ENCODE data around the gene SKIC8.

Gene SKIC8

GRCh38 chr15:78292219-78292618, 7.2 kb downstream of the SKIC8 start:
- Histone ChIP-seq H3K9me3 (ENCODE audit: control insufficient read depth, low read length) (no peaks in the 10 kb centered on the region), H3K27me3 (replicated peaks; ENCODE audit: control insufficient read depth, insufficient read depth, low read length, poor library complexity, severe bottlenecking) (no peaks in the 10 kb centered on the region), H3K27ac (ENCODE audit: insufficient read depth, low read length, poor library complexity, severe bottlenecking) (no peak overlapping the region), H3K4me3 (ENCODE audit: insufficient read depth, low read depth, low read length, poor library complexity, severe bottlenecking) (no peak overlapping the region), H3K36me3 (ENCODE audit: control insufficient read depth, insufficient read depth, low read length) (peaks cover 38% of the 10 kb centered on the region), H3K4me1 (ENCODE audit: control insufficient read depth, insufficient read depth, low read length, poor library complexity, severe bottlenecking) (no peaks in the 10 kb centered on the region)
- no peak for DNase-seq

GRCh38 chr15:78291698-78292097, 7.7 kb downstream of the SKIC8 start:
- Histone ChIP-seq H3K27ac (ENCODE audit: insufficient read depth, low read length, poor library complexity, severe bottlenecking) (no peak overlapping the region), H3K27me3 (replicated peaks; ENCODE audit: control insufficient read depth, insufficient read depth, low read length, poor library complexity, severe bottlenecking) (no peaks in the 10 kb centered on the region), H3K9me3 (ENCODE audit: control insufficient read depth, low read length) (no peaks in the 10 kb centered on the region), H3K4me1 (ENCODE audit: control insufficient read depth, insufficient read depth, low read length, poor library complexity, severe bottlenecking) (no peaks in the 10 kb centered on the region), H3K4me3 (ENCODE audit: insufficient read depth, low read depth, low read length, poor library complexity, severe bottlenecking) (no peak overlapping the region), H3K36me3 (ENCODE audit: control insufficient read depth, insufficient read depth, low read length) (peaks cover 43% of the 10 kb centered on the region)
- DNase-seq, result no peak

GRCh38 chr15:78291052-78291451, 8.4 kb downstream of the SKIC8 start:
- peaks cover 46% of the 10 kb centered on the region for H3K36me3 ChIP-seq (ENCODE audit: control insufficient read depth, insufficient read depth, low read length)
- H3K4me1 ChIP-seq (ENCODE audit: control insufficient read depth, insufficient read depth, low read length, poor library complexity, severe bottlenecking), result no peaks in the 10 kb centered on the region
- no peak overlapping the region for H3K27ac ChIP-seq (ENCODE audit: insufficient read depth, low read length, poor library complexity, severe bottlenecking)
- no peaks in the 10 kb centered on the region for H3K9me3 ChIP-seq (ENCODE audit: control insufficient read depth, low read length)
- no peaks in the 10 kb centered on the region for H3K27me3 ChIP-seq (replicated peaks; ENCODE audit: control insufficient read depth, insufficient read depth, low read length, poor library complexity, severe bottlenecking)
- H3K4me3 ChIP-seq (ENCODE audit: insufficient read depth, low read depth, low read length, poor library complexity, severe bottlenecking), result no peak overlapping the region
- DNase-seq, result no peak

- no peak for DNase-seq
- Histone ChIP-seq H3K4me1 (ENCODE audit: control insufficient read depth, insufficient read depth, low read length, poor library complexity, severe bottlenecking) (no peaks in the 10 kb centered on the region), H3K27me3 (replicated peaks; ENCODE audit: control insufficient read depth, insufficient read depth, low read length, poor library complexity, severe bottlenecking) (no peaks in the 10 kb centered on the region), H3K9me3 (ENCODE audit: control insufficient read depth, low read length) (no peaks in the 10 kb centered on the region), H3K4me3 (ENCODE audit: insufficient read depth, low read depth, low read length, poor library complexity, severe bottlenecking) (no peak overlapping the region), H3K27ac (ENCODE audit: insufficient read depth, low read length, poor library complexity, severe bottlenecking) (no peak overlapping the region), H3K36me3 (ENCODE audit: control insufficient read depth, insufficient read depth, low read length) (peaks cover 48% of the 10 kb centered on the region)
Observed at GRCh38 chr15:78290222-78290621, 9.2 kb downstream of the SKIC8 start.

DNA sequence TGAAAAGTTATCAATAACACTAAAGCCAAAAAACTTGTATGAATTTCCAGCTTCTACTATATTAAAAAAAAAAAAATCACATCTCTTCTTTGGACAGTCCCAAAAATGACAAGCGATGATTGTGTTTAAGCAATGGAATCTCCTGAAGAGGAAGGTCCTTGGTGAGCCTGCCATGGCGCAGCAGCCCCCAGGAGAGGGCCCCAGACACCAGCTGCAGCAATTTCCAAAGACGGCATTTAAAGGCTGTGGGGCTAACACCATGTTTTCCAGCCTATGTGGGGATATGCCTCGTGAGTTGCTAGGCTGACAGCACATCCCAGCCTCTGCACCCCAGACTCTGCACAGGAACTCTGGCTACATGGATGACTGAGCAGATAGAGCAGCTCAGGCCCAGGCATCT, 14.7 kb downstream of the SKIC8 start:
- H3K36me3 ChIP-seq (ENCODE audit: control insufficient read depth, insufficient read depth, low read length), result peaks cover 65% of the 10 kb centered on the region

DNA sequence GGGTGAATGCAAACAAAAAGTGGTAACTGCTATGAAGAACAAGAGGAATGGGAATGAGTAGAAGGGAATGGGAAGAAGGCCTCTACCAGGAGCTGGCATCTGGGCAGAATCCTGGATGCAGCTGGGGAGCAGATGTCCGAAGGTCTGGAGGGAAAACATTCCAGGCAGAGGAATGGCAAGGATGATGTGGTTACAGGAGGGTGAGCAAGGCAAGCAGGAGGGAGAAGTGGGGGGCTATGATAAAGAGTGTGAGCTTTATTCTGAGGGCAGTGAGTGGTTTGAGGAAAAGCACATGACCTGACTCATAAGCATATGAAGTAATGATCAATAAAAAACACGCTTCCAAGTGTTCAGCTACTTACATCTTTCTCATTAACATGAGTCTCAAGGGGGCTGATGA, 17.1 kb downstream of the SKIC8 start:
- no peak for DNase-seq
- Histone ChIP-seq H3K4me1 (ENCODE audit: control insufficient read depth, insufficient read depth, low read length, poor library complexity, severe bottlenecking) (no peaks in the 10 kb centered on the region), H3K4me3 (ENCODE audit: insufficient read depth, low read depth, low read length, poor library complexity, severe bottlenecking) (no peak overlapping the region), H3K9me3 (ENCODE audit: control insufficient read depth, low read length) (no peaks in the 10 kb centered on the region), H3K27ac (ENCODE audit: insufficient read depth, low read length, poor library complexity, severe bottlenecking) (no peak overlapping the region), H3K36me3 (ENCODE audit: control insufficient read depth, insufficient read depth, low read length) (peaks cover 47% of the 10 kb centered on the region), H3K27me3 (replicated peaks; ENCODE audit: control insufficient read depth, insufficient read depth, low read length, poor library complexity, severe bottlenecking) (no peaks in the 10 kb centered on the region)

More for the DNA sequence above, 14.7 kb downstream of the SKIC8 start:
- Histone ChIP-seq H3K27ac (ENCODE audit: insufficient read depth, low read length, poor library complexity, severe bottlenecking) (no peak overlapping the region), H3K9me3 (ENCODE audit: control insufficient read depth, low read length) (no peaks in the 10 kb centered on the region), H3K27me3 (replicated peaks; ENCODE audit: control insufficient read depth, insufficient read depth, low read length, poor library complexity, severe bottlenecking) (no peaks in the 10 kb centered on the region), H3K4me3 (ENCODE audit: insufficient read depth, low read depth, low read length, poor library complexity, severe bottlenecking) (no peak overlapping the region), H3K4me1 (ENCODE audit: control insufficient read depth, insufficient read depth, low read length, poor library complexity, severe bottlenecking) (no peaks in the 10 kb centered on the region)
- no peak for DNase-seq

DNA sequence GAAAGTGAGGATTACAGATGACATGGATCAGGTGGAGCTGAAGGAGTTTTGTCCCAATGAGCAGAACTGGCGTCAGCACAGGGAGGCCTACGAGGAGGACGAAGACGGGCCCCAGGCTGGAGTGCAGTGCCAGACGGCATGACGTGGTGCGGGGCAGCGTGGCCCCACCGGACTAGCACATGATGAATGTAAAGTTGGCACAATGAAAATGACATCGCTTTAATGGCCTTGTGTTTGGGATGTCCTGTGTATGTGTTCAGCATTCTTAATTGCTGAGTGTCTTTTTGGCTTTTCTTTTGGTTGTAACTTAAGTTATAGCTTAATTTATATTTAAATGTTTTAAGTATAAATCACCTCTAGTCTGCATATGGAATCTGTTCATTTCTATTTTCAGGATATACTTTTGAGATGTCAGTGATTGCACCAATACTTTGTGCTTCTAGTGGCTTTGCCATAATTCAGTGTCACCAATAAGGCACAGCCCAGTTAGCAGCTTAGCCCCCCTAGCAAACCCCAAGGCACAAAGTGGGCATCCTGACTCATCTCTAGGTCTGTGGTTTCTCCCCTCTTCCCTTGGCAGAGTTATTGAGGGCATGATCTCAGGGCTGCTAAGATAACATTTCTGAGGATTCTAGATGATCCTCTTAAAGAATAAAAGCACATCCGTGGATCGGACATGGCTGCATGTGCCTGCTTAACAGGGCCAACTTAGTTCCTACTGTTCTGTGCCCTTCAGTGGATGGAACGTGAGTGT, 18.9 kb downstream of the SKIC8 start:
- Histone ChIP-seq H3K9me3 (ENCODE audit: control insufficient read depth, low read length) (no peaks in the 10 kb centered on the region), H3K36me3 (ENCODE audit: control insufficient read depth, insufficient read depth, low read length) (peaks cover 38% of the 10 kb centered on the region), H3K4me3 (ENCODE audit: insufficient read depth, low read depth, low read length, poor library complexity, severe bottlenecking) (no peak overlapping the region), H3K4me1 (ENCODE audit: control insufficient read depth, insufficient read depth, low read length, poor library complexity, severe bottlenecking) (no peaks in the 10 kb centered on the region), H3K27me3 (replicated peaks; ENCODE audit: control insufficient read depth, insufficient read depth, low read length, poor library complexity, severe bottlenecking) (no peaks in the 10 kb centered on the region), H3K27ac (ENCODE audit: insufficient read depth, low read length, poor library complexity, severe bottlenecking) (no peak overlapping the region)
- DNase-seq, result no peak

DNA sequence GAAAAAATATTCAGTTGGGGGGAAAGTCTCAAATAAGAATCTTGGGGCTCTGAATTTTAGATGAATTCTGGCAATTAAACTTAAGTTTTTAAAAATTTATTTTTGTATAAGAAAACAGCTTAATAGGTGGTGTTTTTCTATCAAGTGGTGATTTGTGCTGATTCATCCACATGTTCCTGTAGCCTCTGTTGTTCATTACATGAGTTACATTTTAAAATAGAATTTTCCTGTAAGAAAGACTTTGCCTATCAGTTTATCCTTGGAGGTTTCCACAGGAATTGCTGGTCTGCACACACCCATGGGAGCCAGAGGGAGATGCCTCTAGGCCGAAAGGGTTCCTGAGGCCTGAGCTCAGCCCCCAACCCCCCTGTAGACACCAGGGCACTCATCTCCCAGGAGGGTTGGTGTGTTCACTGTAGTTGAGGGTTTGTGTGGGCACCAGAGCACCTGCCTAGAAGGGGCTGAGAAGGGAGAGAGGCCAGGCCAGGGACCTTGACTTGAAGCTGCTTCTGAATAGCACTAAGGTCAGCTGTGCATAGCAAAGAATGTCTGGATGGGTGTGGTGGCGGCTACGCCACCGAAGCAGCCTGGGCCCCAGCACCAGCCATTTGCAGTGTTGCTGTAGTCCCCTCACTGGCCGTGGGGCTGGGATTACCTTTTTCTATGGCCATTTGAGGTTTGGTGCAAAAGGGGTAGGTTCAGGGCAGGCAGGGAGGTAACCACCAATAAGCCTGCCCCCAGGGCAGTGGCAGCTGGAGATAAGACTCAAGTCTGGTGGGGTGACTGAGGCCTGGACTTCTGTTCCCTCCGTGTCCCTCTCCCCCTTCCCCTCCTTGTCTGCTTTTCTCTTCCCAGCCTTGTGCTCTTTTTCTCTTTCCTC, 23.1 kb downstream of the SKIC8 start:
- Histone ChIP-seq H3K27me3 (replicated peaks; ENCODE audit: control insufficient read depth, insufficient read depth, low read length, poor library complexity, severe bottlenecking) (no peaks in the 10 kb centered on the region), H3K4me3 (ENCODE audit: insufficient read depth, low read depth, low read length, poor library complexity, severe bottlenecking) (no peak overlapping the region), H3K4me1 (ENCODE audit: control insufficient read depth, insufficient read depth, low read length, poor library complexity, severe bottlenecking) (no peaks in the 10 kb centered on the region), H3K27ac (ENCODE audit: insufficient read depth, low read length, poor library complexity, severe bottlenecking) (no peak overlapping the region), H3K36me3 (ENCODE audit: control insufficient read depth, insufficient read depth, low read length) (peaks cover 38% of the 10 kb centered on the region), H3K9me3 (ENCODE audit: control insufficient read depth, low read length) (no peaks in the 10 kb centered on the region)
- no peak for DNase-seq

DNA sequence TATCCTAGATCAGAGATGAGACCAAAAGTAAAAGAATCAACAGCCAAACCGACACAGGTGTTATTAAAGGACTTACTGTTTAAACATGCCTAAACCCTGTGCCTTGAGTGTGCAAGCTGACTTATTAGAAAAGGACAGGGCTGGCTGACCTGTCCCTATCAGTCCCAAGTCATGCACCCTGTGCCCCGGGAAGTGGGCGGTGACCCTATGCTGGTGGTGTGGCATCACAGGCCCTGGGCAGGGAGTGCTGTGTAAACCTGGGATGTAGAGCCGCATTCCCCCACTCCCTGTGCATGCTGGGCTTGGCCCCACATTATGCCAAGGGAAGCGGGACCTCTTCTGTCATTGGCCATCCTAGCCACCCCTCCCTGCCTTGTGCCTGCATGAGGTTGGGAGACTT, 24.4 kb downstream of the SKIC8 start:
- H3K4me3 ChIP-seq (ENCODE audit: insufficient read depth, low read depth, low read length, poor library complexity, severe bottlenecking), result no peak overlapping the region
- H3K27ac ChIP-seq (ENCODE audit: insufficient read depth, low read length, poor library complexity, severe bottlenecking), result no peak overlapping the region
- H3K27me3 ChIP-seq (replicated peaks; ENCODE audit: control insufficient read depth, insufficient read depth, low read length, poor library complexity, severe bottlenecking), result no peaks in the 10 kb centered on the region
- peaks cover 26% of the 10 kb centered on the region for H3K36me3 ChIP-seq (ENCODE audit: control insufficient read depth, insufficient read depth, low read length)
- no peaks in the 10 kb centered on the region for H3K9me3 ChIP-seq (ENCODE audit: control insufficient read depth, low read length)
- H3K4me1 ChIP-seq (ENCODE audit: control insufficient read depth, insufficient read depth, low read length, poor library complexity, severe bottlenecking), result no peaks in the 10 kb centered on the region
- DNase-seq, result no peak

DNA sequence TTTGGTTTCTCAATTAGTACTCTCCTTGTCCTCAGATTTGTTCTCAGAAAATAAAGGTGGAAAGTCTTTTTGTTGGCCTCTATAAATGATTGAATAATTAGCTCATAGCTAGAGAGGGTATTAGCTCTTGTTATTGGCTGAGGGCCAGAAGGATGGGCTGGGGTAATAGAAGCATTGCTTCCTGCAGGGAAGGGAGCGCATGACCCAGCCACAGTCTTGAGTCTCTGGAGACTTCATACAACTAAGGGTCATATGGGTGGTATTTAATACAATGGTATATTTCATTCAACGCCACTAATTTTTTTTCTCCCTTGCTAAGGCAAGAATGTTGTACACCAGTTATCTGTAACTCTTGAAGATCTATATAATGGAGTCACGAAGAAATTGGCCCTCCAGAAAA, 26.6 kb downstream of the SKIC8 start:
- Histone ChIP-seq H3K36me3 (ENCODE audit: control insufficient read depth, insufficient read depth, low read length) (peaks cover 21% of the 10 kb centered on the region), H3K27me3 (replicated peaks; ENCODE audit: control insufficient read depth, insufficient read depth, low read length, poor library complexity, severe bottlenecking) (no peaks in the 10 kb centered on the region), H3K4me3 (ENCODE audit: insufficient read depth, low read depth, low read length, poor library complexity, severe bottlenecking) (no peak overlapping the region), H3K9me3 (ENCODE audit: control insufficient read depth, low read length) (no peaks in the 10 kb centered on the region), H3K27ac (ENCODE audit: insufficient read depth, low read length, poor library complexity, severe bottlenecking) (no peak overlapping the region), H3K4me1 (ENCODE audit: control insufficient read depth, insufficient read depth, low read length, poor library complexity, severe bottlenecking) (no peaks in the 10 kb centered on the region)
- DNase-seq, result no peak
